Activated CD4-positive, alpha-beta T cell treated with anti-CD3 and anti-CD28 coated beads, Interleukin-2, amount 10 ng/mL, durations not matched to agents 7 days and 5 days (primary cell): Measurements from ENCODE around the gene PDIA4. TPM values are rescaled to one million over a fixed set of nuclear protein-coding genes. Genes with fewer than 3 reads are reported as not detected.

ENCODE experiments used
- CTCF ChIA-PET: fragments of 350-600 bp; sonication (Branson Sonifier 250); formaldehyde crosslinking; loops from one replicate; lab custom pipeline; 2021; ENCODE audit warnings: antibody characterized with exemption; lab: Charles Lee
- POLR2A ChIA-PET: fragments of 350-600 bp; sonication (Branson Sonifier 250); formaldehyde crosslinking; loops from one replicate; lab custom pipeline; 2021; ENCODE audit warnings: antibody characterized with exemption; lab: Charles Lee
- DNase-seq: peaks from one replicate; pipeline ENCODE4 v3.0.0-alpha.2; 2020
- H3K27ac Mint-ChIP-seq: one replicate; pipeline ENCODE4 v1.8.0; 2021; ENCODE audit warnings: mild to moderate bottlenecking, moderate library complexity, mixed read lengths
- H3K27me3 Mint-ChIP-seq: one replicate; pipeline ENCODE4 v1.8.0; 2021; ENCODE audit warnings: mixed read lengths
- H3K36me3 Mint-ChIP-seq: one replicate; pipeline ENCODE4 v1.8.0; 2021; ENCODE audit warnings: low read depth, mixed read lengths
- H3K4me1 Mint-ChIP-seq: one replicate; pipeline ENCODE4 v1.8.0; 2021; ENCODE audit warnings: mixed read lengths
- H3K4me3 Mint-ChIP-seq: one replicate; pipeline ENCODE4 v1.8.0; 2021; ENCODE audit warnings: mild to moderate bottlenecking, moderate library complexity, mixed read lengths
- H3K9me3 Mint-ChIP-seq: one replicate; pipeline ENCODE4 v1.8.0; 2021; ENCODE audit warnings: mixed read lengths
- total RNA-seq, 2 experiments: library from RNA; stranded (reverse); gene quantifications; one replicate each; pipeline ENCODE4 v1.2.3, GENCODE V29; 2021

Gene PDIA4
- total RNA-seq, 2 experiments from 2014 or later: 94.8 to 97.4 TPM

DNA sequence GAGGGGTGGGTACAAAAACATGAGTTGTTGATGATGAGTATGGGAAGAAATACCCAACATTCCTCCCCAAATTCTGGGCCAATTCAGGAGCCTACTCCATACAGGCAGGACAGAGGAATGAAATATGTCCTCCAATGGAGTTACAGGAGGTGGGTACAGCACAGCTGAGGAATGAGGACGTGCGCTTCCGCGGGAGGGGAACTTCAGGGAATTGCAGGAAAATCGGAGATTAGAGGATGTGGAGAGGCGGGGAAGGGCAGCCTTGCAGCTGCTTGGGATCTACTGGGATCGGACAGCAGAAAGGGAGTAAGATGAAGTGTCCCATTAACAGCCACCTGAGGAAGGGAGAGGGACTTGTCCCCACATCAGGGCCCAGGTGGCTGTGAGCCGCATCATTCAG lies 50.2 kb downstream of the PDIA4 start:
- Mint-ChIP-seq H3K36me3 (peaks cover 2% of the 10 kb centered on the region), H3K9me3 (peaks cover 4% of the 10 kb centered on the region), H3K4me3 (no peak overlapping the region), H3K4me1 (peaks cover 17% of the 10 kb centered on the region), H3K27ac (no peak overlapping the region), H3K27me3 (peaks cover 7% of the 10 kb centered on the region)
- no peak for DNase-seq
- ChIA-PET POLR2A (no interaction called here), CTCF (no interaction called here)

DNA sequence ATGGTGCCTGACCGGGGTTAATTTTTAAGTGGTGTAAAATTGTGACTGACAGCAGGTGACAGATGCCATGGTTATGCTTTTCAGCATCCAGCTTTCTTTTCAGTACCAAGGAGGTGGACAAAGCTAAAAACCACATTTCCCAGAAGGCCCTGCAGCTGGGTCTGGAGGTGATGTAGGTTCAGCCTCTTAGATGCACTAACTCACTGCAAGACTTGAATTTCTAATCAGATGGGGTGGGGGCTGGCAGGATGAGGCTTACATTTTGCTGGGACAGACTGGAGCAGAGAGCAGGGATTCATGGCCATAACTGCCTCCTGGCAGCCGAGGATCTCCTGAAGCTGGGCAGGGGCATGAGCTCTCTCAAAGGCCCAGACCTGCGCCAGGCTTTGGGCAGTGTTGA lies 52.4 kb downstream of the PDIA4 start:
- H3K4me3 Mint-ChIP-seq: no peak overlapping the region
- CTCF ChIA-PET: interaction anchor here (0.9 to 2.0 kb wide), 2 partner anchors 8 to 10 kb away, joined by 4 to 5 read pairs; no protein-coding TSS in a partner anchor

DNA sequence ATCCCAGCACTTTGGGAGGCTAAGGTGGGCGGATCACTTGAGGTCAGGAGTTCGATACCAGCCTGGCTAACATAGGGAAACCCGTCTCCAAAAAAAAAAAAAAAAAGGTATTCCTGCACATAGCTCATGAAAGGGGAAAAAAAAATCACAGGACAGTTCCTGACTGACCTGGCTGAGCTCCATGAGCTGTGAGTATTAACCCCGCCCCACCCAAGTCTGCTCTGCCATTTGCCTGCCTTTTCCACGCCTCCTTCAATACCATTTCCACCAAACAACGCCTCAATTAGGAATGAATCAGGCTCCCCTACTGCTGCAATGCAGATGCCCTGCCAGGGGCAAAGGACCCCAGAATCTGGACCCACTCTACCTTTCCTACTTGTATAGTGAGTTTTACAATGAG lies 55.0 kb downstream of the PDIA4 start:
- Mint-ChIP-seq H3K4me3 (no peak overlapping the region), H3K36me3 (no peaks in the 10 kb centered on the region), H3K27me3 (no peaks in the 10 kb centered on the region), H3K27ac (no peak overlapping the region), H3K4me1 (peaks cover 4% of the 10 kb centered on the region), H3K9me3 (no peaks in the 10 kb centered on the region)
- DNase-seq: no peak
- CTCF ChIA-PET: interaction anchor here (0.9 to 1.0 kb wide), 2 partner anchors 9 to 117 kb away, joined by 3 read pairs; no protein-coding TSS in a partner anchor
- POLR2A ChIA-PET: no interaction called here

More for the DNA sequence above, 52.4 kb downstream of the PDIA4 start:
- H3K27me3 Mint-ChIP-seq: no peaks in the 10 kb centered on the region
- no peak for DNase-seq
- peaks cover 18% of the 10 kb centered on the region for H3K4me1 Mint-ChIP-seq
- POLR2A ChIA-PET: no interaction called here
- peaks cover 2% of the 10 kb centered on the region for H3K36me3 Mint-ChIP-seq
- no peak overlapping the region for H3K27ac Mint-ChIP-seq
- peaks cover 1% of the 10 kb centered on the region for H3K9me3 Mint-ChIP-seq

DNA sequence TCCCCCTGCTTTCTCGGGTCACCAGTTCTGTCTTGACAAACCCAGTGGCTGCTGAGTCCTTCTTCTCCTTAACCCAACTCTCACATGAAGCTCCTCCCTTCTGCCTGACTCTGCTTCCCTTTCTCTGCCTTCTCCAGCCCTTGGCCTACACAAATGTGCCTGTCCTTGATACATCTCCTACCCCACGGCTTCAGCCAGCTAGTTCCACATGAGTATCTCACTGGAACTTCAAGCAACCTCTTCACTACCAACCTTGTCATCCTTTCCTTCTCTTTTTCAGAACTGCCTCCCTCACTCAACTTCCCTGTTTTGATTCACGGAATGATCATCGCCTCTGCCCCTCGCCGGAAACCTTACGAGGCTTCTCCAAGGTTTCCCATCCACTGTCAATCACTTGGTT lies 55.9 kb downstream of the PDIA4 start:
- H3K27ac Mint-ChIP-seq: no peak overlapping the region
- no peak overlapping the region for H3K4me3 Mint-ChIP-seq
- no peak for DNase-seq
- H3K27me3 Mint-ChIP-seq: no peaks in the 10 kb centered on the region
- no peaks in the 10 kb centered on the region for H3K9me3 Mint-ChIP-seq
- CTCF ChIA-PET: interaction anchor here (1.0 kb wide), 1 partner anchor 8 kb away, joined by 3 read pairs; no protein-coding TSS in a partner anchor
- H3K4me1 Mint-ChIP-seq: peaks cover 5% of the 10 kb centered on the region
- H3K36me3 Mint-ChIP-seq: no peaks in the 10 kb centered on the region
- POLR2A ChIA-PET: no interaction called here

DNA sequence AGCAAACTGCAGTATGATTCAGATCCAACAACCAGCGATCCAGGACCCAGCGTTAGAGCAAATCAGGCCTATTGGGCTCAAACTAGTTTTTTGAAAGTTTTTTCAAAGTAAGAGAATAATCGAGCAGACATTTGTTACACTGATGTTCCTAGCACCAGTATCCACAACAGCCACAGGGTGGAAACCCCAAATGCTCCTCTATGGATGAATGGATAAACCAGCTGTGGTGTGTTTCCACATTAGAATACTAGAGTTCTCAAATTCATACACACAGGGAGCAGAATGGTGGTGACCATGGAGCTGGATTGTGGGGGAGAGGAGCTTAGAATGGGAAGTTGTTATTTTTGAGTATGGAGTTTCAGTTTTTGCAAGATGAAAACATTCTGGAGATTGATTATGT lies 60.7 kb downstream of the PDIA4 start:
- H3K4me3 Mint-ChIP-seq: no peak overlapping the region

DNA sequence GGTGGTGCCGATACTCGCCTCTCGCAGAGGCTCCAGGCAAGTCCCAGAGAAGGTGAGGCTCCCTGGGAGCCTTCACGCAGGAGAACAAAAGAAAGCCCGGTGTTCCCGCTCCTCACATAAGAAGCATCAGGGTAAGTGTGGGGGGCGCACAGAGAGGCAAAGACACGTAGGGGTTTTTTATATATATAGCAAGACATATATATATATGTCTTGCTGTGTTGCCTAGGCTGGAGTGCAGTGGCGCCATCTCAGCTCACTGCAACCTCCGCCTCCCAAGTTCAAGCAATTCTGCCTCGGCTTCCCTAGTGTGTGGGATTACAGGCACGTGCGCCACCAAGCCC lies 61.3 kb downstream of the PDIA4 start:
- Mint-ChIP-seq H3K4me3 (peak overlapping the region; percentile 60), H3K9me3 (no peaks in the 10 kb centered on the region), H3K36me3 (no peaks in the 10 kb centered on the region), H3K27me3 (peaks cover 2% of the 10 kb centered on the region), H3K27ac (no peak overlapping the region), H3K4me1 (peaks cover 33% of the 10 kb centered on the region)
- DNase-seq: no peak
- ChIA-PET CTCF (interaction anchor here (0.7 to 1.7 kb wide), 12 partner anchors 9 to 462 kb away, joined by 3 to 7 read pairs (median 3); no protein-coding TSS in a partner anchor), POLR2A (no interaction called here)

More for the DNA sequence above, 60.7 kb downstream of the PDIA4 start:
- H3K9me3 Mint-ChIP-seq: no peaks in the 10 kb centered on the region
- H3K36me3 Mint-ChIP-seq: no peaks in the 10 kb centered on the region
- POLR2A ChIA-PET: no interaction called here
- no peak overlapping the region for H3K27ac Mint-ChIP-seq
- no peak for DNase-seq
- peaks cover 2% of the 10 kb centered on the region for H3K27me3 Mint-ChIP-seq
- CTCF ChIA-PET: interaction anchor here (0.7 to 1.4 kb wide), 3 partner anchors 10 to 203 kb away, joined by 3 to 4 read pairs (median 3); no protein-coding TSS in a partner anchor
- peaks cover 32% of the 10 kb centered on the region for H3K4me1 Mint-ChIP-seq

DNA sequence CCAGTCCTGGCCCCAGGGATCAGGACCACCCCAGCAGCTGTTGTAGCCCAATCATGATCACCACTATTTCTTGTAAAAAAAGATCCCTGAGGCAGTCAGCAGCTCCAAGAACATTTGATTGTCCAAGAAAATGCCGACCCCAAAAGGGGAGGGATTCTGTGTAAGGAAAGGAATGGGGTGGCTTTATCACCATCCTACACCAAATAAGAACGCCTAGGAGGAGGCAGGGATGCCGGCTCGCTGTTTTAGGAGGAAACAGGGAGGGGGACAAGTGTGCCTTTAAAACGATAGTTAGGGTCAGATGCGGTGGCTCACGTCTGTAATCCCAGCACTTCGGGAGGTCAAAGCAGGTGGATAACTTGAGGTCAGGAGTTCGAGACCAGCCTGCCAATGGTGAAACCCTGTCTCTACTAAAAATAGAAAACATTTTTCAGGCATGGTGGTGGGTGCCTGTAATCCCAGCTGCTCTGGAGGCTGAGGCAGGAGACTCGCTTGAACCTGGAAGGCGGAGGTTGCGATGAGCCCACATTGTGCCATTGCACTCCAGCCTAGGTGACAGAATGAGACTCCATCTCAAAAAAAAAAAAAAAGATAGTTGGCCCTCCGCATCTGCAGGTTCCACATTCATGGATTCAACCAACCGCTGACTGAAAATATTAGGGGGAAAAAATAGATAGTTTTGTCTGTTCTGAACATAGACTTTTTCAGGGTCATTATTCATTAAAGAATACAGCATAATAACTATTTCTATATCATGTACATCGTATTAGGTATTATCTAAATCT lies 63.6 kb downstream of the PDIA4 start:
- H3K4me1 Mint-ChIP-seq: peaks cover 33% of the 10 kb centered on the region
- no peak for DNase-seq
- no peaks in the 10 kb centered on the region for H3K36me3 Mint-ChIP-seq
- ChIA-PET CTCF (interaction anchor here (0.6 to 1.6 kb wide), 3 partner anchors 8 to 465 kb away, joined by 3 read pairs; no protein-coding TSS in a partner anchor), POLR2A (no interaction called here)
- H3K9me3 Mint-ChIP-seq: no peaks in the 10 kb centered on the region
- H3K4me3 Mint-ChIP-seq: no peak overlapping the region
- peak overlapping the region; percentile 97 for H3K27ac Mint-ChIP-seq
- peaks cover 2% of the 10 kb centered on the region for H3K27me3 Mint-ChIP-seq

DNA sequence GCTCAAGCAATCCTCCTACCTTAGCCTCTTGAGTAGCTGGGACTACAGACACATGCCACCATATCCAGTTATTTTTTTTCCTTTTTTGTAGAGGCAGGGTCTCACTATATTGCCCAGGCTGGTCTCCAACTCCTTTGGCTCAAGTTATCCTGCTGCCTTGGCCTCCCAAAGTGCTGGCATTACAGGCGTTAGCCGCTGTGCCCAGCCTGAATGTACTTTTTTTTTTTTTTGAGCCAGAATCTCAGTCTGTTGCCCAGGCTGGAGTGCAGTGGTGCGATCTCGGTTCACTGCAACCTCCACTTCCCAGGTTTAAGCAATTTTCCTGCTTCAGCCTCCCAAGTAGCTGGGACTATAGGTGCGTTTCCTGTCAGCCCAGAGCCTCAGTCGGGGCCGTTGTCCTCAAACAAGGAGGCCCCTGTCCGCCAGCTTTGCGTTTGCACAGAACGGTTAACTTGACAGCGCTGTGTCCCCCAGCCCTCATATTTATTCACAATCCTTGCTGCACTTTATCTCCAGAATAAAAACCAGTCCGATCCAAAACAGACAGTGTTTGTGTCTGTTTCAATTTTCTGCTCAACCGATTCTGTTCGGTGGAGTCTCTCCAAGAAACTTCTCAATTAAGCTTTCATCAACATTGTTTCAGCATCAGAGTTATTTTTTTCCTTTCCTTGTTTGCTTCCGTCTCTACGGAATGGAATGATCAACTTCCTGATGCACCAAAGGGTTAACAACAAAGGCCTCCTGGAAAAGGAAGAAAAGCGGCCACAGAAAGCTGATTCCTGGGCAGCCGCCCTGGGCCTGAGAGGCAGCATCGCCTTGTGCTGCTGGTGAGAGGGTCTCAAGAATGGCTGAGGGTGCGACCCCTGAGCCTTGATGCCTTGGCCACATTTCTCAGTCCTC lies 64.5 kb downstream of the PDIA4 start:
- CTCF ChIA-PET: interaction anchor here (0.6 to 2.3 kb wide), 19 partner anchors 9 to 464 kb away, joined by 3 to 7 read pairs (median 3); no protein-coding TSS in a partner anchor
- DNase-seq: no peak
- no peaks in the 10 kb centered on the region for H3K9me3 Mint-ChIP-seq
- H3K36me3 Mint-ChIP-seq: no peaks in the 10 kb centered on the region
- peaks cover 2% of the 10 kb centered on the region for H3K27me3 Mint-ChIP-seq
- POLR2A ChIA-PET: interaction anchor here (0.5 kb wide), 1 partner anchor 282 kb away, joined by 3 read pairs; no protein-coding TSS in a partner anchor
- H3K27ac Mint-ChIP-seq: peak overlapping the region; percentile 97
- peaks cover 33% of the 10 kb centered on the region for H3K4me1 Mint-ChIP-seq
- peak overlapping the region; percentile 94 for H3K4me3 Mint-ChIP-seq

DNA sequence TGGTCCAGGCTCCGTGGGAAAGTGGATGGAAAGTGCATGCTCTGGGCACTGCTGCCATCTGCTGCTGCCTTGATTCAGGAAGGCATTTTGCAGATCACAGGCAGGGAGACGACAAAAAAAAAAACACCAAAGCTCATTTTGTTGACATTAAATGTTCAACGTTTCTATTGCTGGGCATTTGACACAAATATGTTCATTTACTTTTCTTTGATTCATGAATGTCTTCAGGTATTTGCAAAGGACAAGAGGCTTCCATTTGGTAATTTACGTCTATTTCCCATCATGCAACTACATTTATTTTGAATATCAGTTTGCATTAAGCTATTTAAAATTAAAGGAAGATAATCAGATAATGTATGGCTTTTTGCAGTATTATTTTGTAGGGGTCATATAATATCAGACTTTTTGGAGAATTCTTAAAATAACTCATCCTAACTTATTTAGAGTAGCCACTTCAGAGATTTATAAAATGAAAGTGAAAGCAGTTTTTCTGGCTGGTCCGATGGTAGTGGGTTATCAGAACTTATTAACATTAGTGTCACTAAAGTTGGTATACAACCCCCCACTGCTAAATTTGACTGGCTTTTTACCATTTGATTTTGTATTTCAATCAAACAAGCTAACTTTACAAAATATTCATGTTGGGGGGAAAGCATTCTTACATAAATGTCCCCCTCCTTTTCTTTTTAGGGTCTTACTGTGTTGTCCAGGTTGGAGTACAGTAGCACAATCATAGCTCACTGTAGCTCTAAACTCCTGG lies 65.3 kb downstream of the PDIA4 start:
- Mint-ChIP-seq H3K27ac (peak overlapping the region; percentile 97), H3K4me3 (peak overlapping the region; percentile 94), H3K4me1 (peaks cover 33% of the 10 kb centered on the region), H3K9me3 (no peaks in the 10 kb centered on the region), H3K27me3 (peaks cover 2% of the 10 kb centered on the region), H3K36me3 (no peaks in the 10 kb centered on the region)
- CTCF ChIA-PET: interaction anchor here (0.5 to 2.3 kb wide), 21 partner anchors 9 to 463 kb away, joined by 3 to 7 read pairs (median 3); no protein-coding TSS in a partner anchor
- DNase-seq: peak; percentile 77
- POLR2A ChIA-PET: interaction anchor here (0.5 kb wide), 1 partner anchor 283 kb away, joined by 3 read pairs; no protein-coding TSS in a partner anchor

DNA sequence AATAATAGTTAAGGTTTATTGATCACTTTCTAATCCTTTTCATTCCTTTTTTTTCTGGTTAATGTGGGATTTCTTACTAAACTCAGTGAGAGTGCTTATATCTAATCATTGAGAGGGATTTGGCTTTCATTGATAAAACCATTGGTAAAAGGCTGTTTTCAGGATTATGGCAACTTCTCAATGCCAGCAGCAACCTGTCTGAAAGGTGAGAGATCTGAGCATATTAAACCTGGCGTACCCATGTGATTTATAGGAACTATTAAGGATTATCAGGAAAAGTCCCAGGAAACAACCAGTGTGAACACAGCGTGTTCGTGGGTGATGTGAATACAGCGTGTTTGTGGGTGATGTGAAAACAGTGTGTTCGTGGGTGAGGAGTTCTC lies 65.9 kb downstream of the PDIA4 start:
- ChIA-PET POLR2A (no interaction called here), CTCF (interaction anchor here (0.8 to 2.3 kb wide), 14 partner anchors 17 to 457 kb away, joined by 3 to 7 read pairs (median 4); no protein-coding TSS in a partner anchor)
- H3K27me3 Mint-ChIP-seq: peaks cover 2% of the 10 kb centered on the region
- DNase-seq: no peak
- peak overlapping the region; percentile 97 for H3K27ac Mint-ChIP-seq
- peaks cover 33% of the 10 kb centered on the region for H3K4me1 Mint-ChIP-seq
- no peaks in the 10 kb centered on the region for H3K9me3 Mint-ChIP-seq
- no peaks in the 10 kb centered on the region for H3K36me3 Mint-ChIP-seq
- peak overlapping the region; percentile 94 for H3K4me3 Mint-ChIP-seq

DNA sequence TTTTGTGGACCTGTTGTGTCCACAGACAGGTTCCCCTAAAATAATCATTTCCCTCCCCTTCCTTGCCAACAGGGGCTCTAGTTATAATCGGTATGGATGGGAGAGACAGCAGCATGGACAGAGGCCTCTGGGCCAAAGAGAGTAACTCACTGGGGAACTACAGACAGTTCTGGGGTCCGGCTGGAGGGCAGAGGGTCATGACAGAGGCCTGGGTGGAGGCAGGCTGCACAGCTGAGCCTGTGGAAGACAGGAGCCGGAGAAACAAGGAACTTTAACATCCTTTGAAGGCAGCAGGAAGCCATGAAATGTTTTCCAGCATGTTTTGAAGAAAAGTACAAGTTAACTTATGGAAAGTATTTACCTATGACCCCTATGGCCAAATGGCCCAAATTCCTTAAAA lies 68.6 kb downstream of the PDIA4 start:
- DNase-seq: no peak
- Mint-ChIP-seq H3K36me3 (no peaks in the 10 kb centered on the region), H3K27ac (no peak overlapping the region), H3K4me1 (peaks cover 23% of the 10 kb centered on the region), H3K9me3 (no peaks in the 10 kb centered on the region), H3K27me3 (peaks cover 2% of the 10 kb centered on the region), H3K4me3 (no peak overlapping the region)
- ChIA-PET CTCF (no interaction called here), POLR2A (no interaction called here)

DNA sequence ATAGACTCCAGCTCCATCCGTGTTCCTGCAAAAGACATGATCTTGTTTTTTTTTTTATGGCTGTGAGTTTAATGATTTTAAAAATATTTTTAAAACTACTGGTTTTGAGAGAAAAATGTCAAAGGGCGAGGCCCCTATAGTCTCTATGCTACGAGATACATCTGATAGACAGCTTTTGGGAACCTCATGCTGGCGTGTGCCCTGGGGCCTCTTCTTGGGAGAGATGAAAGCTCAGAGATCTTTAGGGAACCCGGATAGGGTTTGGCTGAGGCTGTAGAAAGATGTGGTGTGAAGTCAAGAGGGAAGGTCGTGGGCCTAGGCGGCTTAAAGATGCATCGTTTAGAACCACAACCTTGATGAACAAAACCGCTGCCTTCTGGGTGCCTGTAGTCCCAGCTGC lies 70.2 kb downstream of the PDIA4 start:
- POLR2A ChIA-PET: no interaction called here
- H3K27ac Mint-ChIP-seq: no peak overlapping the region
- no peaks in the 10 kb centered on the region for H3K36me3 Mint-ChIP-seq

More for the DNA sequence above, 70.2 kb downstream of the PDIA4 start:
- H3K9me3 Mint-ChIP-seq: no peaks in the 10 kb centered on the region
- peaks cover 9% of the 10 kb centered on the region for H3K4me1 Mint-ChIP-seq
- CTCF ChIA-PET: interaction anchor here (0.6 to 1.2 kb wide), 2 partner anchors 10 to 133 kb away, joined by 3 read pairs; no protein-coding TSS in a partner anchor
- no peak for DNase-seq
- no peaks in the 10 kb centered on the region for H3K27me3 Mint-ChIP-seq
- no peak overlapping the region for H3K4me3 Mint-ChIP-seq
